Stimulated activated CD4-positive, alpha-beta T cell treated with anti-CD3 and anti-CD28 coated beads, Interleukin-4, amount 100 ng/mL, for 24 hours (primary cell): ENCODE measurements around the gene HACD1.
"Not testable (repeated sequence)": the region's sequence is repeated elsewhere in the genome, so short reads cannot be mapped to it uniquely, and the experiment has no call there.

ENCODE experiments used
- DNase-seq: peaks from one replicate; pipeline ENCODE4 v3.0.0-alpha.2; 2020

The HACD1 gene

GRCh38 chr10:17640331-17640816 lies 23.2 kb upstream of the HACD1 start:
- DNase-seq: no peak

- no peak for DNase-seq
Measured at GRCh38 chr10:17637869-17638268, 20.7 kb upstream of the HACD1 start.

- no peak for DNase-seq
Measured at GRCh38 chr10:17633353-17633752, 16.2 kb upstream of the HACD1 start.

- DNase-seq: not testable (repeated sequence)
Measured at GRCh38 chr10:17632590-17632989, 15.4 kb upstream of the HACD1 start.

- no peak for DNase-seq
Measured at GRCh38 chr10:17626656-17627055, 9.5 kb upstream of the HACD1 start.

- DNase-seq: no peak
Measured at GRCh38 chr10:17624996-17625395, 7.8 kb upstream of the HACD1 start.

GRCh38 chr10:17622061-17622460 lies 4.9 kb upstream of the HACD1 start:
- no peak for DNase-seq

- peak; percentile 19 for DNase-seq
Measured at GRCh38 chr10:17616403-17617030, 657 bp downstream of the HACD1 start.

GRCh38 chr10:17609523-17610079 lies 7.6 kb downstream of the HACD1 start:
- DNase-seq: no peak

GRCh38 chr10:17607603-17608332 lies 9.4 kb downstream of the HACD1 start:
- peak; percentile 28 for DNase-seq

GRCh38 chr10:17607060-17607459 lies 10.1 kb downstream of the HACD1 start:
- DNase-seq: no peak

GRCh38 chr10:17606547-17607040 lies 10.6 kb downstream of the HACD1 start:
- no peak for DNase-seq

- DNase-seq: no peak
Measured at GRCh38 chr10:17605936-17606335, 11.2 kb downstream of the HACD1 start.

GRCh38 chr10:17599089-17599488 lies 18.1 kb downstream of the HACD1 start:
- DNase-seq: no peak

GRCh38 chr10:17597386-17597785 lies 19.8 kb downstream of the HACD1 start:
- no peak for DNase-seq

- DNase-seq: no peak
Measured at GRCh38 chr10:17590969-17591645, 26.1 kb downstream of the HACD1 start.

GRCh38 chr10:17589316-17589715 lies 27.9 kb downstream of the HACD1 start:
- not testable (repeated sequence) for DNase-seq

GRCh38 chr10:17588420-17588819 lies 28.8 kb downstream of the HACD1 start:
- DNase-seq: no peak

- DNase-seq: not testable (repeated sequence)
Measured at GRCh38 chr10:17587321-17587720, 29.9 kb downstream of the HACD1 start.

GRCh38 chr10:17586821-17587234 lies 30.3 kb downstream of the HACD1 start:
- no peak for DNase-seq

- DNase-seq: no peak
Measured at GRCh38 chr10:17585016-17585415, 32.2 kb downstream of the HACD1 start.

GRCh38 chr10:17580885-17581284 lies 36.3 kb downstream of the HACD1 start:
- DNase-seq: no peak

- DNase-seq: no peak
Measured at GRCh38 chr10:17578603-17579002, 38.6 kb downstream of the HACD1 start.
